T-helper 1 cell treated with Interleukin-12 subunit alpha and Interleukin-12 subunit beta and Interleukin-4 antibody, amounts not matched to agents 30 μg/mL and 1 μg/mL, for 36 hours (primary cell): ENCODE results near the gene HOXA11.
A peak's percentile ranks its signal among the peaks of the same experiment; 100 is the strongest.

Experiments used
- H3K27ac Mint-ChIP-seq: one replicate; pipeline ENCODE4 v1.8.0; 2021; ENCODE audit warnings: mild to moderate bottlenecking, mixed read lengths
- H3K27me3 Mint-ChIP-seq: one replicate; pipeline ENCODE4 v1.8.0; 2021; ENCODE audit warnings: low read depth, mixed read lengths
- H3K36me3 Mint-ChIP-seq: one replicate; pipeline ENCODE4 v1.8.0; 2021; ENCODE audit warnings: low read depth, mixed read lengths
- H3K4me1 Mint-ChIP-seq: one replicate; pipeline ENCODE4 v1.8.0; 2021; ENCODE audit warnings: low read depth, mixed read lengths
- H3K4me3 Mint-ChIP-seq: one replicate; pipeline ENCODE4 v1.8.0; 2021; ENCODE audit warnings: mild to moderate bottlenecking, moderate library complexity, mixed read lengths
- H3K9me3 Mint-ChIP-seq: one replicate; pipeline ENCODE4 v1.8.0; 2021; ENCODE audit warnings: mixed read lengths

The HOXA11 gene

DNA sequence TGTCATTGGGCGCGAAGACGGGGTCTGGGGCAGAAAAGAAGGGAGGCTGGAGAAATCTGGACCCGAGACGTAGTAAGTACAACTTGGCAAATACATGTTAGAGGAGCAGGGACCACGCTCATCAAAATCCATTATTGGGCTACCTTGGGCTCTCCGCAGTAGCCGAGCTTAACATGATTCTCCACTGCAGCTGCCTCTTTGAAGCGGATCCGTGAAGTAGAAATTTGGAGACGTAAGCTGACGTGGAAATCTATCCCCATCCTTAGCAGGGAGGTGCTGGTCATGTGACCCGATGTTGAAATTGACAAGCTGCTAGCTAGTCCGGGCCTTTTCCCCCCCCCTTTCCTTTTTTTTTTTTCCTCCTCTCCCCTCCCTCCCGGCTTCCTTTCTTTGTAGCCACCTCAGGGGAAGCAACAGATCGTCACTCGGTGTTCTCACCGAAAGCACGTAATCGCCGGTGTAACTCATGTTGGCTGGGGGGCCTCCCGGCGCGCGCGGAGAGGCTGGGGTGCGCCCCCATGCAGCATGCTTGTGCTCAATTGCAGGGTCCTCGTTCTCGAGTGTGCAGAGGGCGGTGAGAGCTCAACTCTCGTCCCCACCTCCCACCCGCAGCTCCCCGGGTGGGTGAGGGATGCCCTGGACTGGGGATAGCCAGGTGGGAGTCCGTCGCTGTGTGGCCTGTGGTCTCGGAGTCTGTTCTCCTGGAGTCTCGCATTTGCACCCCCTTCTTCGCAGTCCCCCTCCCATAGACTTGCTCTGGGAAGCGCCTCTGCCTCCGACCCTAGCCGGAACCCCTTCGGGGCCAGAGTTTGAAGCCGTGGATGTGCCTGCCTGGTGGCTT is at the start of gene HOXA11:
Gene HOXA11, minus strand, starts transcription at position 220 of the 841 bp plus-strand sequence. Its CDS starts 88 bp downstream, at position 132.
- Mint-ChIP-seq H3K9me3 (no peaks in the 10 kb centered on the region), H3K4me1 (peaks cover 21% of the 10 kb centered on the region), H3K36me3 (peaks cover 7% of the 10 kb centered on the region), H3K27ac (peak within 1 kb of the TSS; percentile 87), H3K27me3 (peaks cover 88% of the 10 kb centered on the region), H3K4me3 (peak within 1 kb of the TSS; percentile 63)

DNA sequence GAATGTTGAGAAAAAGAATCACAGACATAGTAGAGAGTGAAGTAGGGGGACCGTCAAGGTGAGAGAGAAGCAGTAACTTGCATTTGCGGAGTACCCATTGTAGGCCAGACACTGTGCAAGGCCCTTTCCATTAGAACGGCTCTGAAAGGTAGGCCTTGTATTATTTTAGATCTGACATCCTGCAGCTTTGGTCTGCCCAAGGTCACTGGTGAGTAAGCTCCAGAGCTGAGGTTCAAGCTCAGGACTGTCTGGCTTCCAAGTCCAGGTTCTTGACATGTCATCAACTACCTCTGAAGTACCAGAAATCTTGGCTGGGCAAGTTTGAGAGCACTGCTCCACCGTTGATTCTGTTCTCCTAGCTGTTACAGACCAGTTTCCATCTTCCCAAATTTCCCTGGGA is 44.4 kb upstream of the HOXA11 start:
- H3K27ac Mint-ChIP-seq = no peak overlapping the region
- H3K27me3 Mint-ChIP-seq = peaks cover 53% of the 10 kb centered on the region

DNA sequence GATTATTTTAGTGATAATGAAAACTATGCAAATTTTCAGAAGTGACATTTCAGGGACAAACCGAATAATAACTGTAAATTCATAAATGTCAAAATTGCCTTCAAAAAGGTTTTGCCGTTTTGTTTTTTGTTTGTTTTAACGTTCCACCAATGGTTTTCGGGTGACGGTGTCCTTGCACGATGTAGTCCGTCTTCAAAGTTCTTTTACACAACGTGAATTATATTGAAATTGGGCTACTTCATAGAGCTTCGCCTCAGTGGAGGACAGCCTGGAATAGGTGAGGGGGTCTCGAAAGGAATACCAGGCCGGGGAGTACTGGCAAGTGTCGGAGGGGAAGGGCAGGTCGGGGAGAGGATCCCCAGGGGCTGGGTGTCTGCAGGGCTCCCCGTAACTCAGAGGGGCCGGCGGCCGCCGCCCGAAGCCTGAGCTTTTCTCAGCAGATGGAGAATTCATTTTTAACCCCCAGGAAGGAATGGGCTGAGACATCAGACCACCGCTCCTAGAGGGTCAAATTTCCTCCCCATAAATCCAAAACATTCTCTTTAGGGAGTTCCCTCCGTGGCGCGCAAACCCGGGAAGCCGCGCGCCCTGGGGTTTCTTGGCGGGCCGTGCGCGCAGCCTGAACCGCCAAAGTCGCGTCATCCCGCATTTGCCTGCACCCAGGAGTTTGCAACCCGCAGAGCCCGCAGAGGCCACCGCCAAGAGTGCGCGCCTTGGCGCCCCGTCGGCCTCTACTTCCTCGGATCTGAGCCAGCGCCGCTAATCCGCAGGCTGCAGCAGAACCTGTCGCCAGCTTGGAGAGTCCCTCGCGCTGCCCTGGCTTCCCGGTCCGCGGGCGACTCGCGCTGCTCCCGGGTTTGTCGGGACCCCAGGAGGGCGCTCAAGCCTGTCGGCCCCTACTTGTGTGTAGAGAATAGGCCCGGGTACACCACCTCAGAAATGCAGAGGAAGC is 40.2 kb upstream of the HOXA11 start:
- Mint-ChIP-seq H3K4me3 (no peak overlapping the region), H3K4me1 (peaks cover 2% of the 10 kb centered on the region), H3K36me3 (no peaks in the 10 kb centered on the region), H3K27me3 (peaks cover 80% of the 10 kb centered on the region), H3K9me3 (no peaks in the 10 kb centered on the region), H3K27ac (no peak overlapping the region)

More for the DNA sequence above, 44.4 kb upstream of the HOXA11 start:
- Mint-ChIP-seq H3K36me3 (no peaks in the 10 kb centered on the region), H3K4me3 (no peak overlapping the region), H3K4me1 (no peaks in the 10 kb centered on the region), H3K9me3 (no peaks in the 10 kb centered on the region)

DNA sequence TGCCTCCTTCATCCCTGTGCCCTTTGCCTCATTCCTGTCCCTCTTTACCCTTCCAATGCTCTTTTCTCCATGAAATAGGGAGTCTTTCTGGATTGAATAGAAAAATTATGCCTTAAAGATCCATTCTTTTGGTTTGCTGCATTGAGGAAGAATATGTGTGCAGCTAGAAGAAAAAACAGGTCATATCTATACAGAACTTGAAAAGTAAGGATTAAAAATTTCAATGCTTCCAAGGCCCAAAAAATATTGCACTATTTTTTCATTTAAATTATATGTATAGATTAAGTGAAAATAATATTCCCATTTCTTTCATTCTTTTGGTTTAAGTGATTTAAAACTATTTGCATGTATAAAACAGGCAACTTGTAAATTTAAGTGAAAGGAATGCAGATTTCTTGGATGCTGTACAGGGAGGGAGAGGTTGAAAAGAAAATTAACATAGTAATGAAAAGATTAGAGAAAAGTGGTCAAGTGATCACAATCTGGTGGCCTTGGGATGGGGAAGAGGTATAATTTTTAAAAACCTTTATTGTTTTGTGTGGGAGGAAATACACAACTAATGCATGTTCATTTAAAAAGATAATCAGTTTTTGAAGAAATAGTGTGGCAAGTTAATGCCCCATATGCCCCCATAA is 39.0 kb upstream of the HOXA11 start:
- H3K27ac Mint-ChIP-seq = no peak overlapping the region
- H3K4me3 Mint-ChIP-seq = no peak overlapping the region
- peaks cover 85% of the 10 kb centered on the region for H3K27me3 Mint-ChIP-seq

DNA sequence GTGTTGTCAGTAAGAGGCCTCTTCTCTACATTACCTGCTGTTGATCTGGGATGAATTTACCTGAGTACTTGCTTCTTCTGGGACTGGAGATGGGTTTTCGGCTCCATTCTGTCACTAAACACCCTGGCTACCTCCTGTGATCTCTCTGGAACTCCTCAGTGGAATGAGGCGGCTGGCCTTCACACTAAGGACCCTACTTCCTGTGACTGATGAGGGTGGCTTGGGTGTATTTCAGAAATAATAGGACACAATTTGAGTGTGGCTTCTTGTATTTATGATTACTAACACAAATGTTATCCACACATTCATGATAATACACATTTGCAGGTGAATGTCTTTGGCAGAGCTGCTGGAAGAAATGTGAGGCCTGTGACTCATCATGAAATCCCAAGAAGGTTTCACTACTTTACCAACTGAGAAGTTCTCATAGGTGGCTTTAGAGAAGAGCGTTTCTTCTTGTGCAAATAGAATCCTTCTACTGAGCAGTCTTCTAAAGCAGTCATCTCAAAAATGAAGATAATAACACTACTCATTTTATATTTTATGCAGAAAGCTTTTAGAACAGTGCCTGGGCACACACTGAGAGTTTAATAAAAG is 36.3 kb upstream of the HOXA11 start:
- Mint-ChIP-seq H3K36me3 (no peaks in the 10 kb centered on the region), H3K9me3 (no peaks in the 10 kb centered on the region), H3K27me3 (peaks cover 83% of the 10 kb centered on the region), H3K4me3 (no peak overlapping the region), H3K4me1 (peaks cover 2% of the 10 kb centered on the region), H3K27ac (no peak overlapping the region)

More for the DNA sequence above, 39.0 kb upstream of the HOXA11 start:
- Mint-ChIP-seq H3K4me1 (peaks cover 2% of the 10 kb centered on the region), H3K9me3 (no peaks in the 10 kb centered on the region), H3K36me3 (no peaks in the 10 kb centered on the region)

DNA sequence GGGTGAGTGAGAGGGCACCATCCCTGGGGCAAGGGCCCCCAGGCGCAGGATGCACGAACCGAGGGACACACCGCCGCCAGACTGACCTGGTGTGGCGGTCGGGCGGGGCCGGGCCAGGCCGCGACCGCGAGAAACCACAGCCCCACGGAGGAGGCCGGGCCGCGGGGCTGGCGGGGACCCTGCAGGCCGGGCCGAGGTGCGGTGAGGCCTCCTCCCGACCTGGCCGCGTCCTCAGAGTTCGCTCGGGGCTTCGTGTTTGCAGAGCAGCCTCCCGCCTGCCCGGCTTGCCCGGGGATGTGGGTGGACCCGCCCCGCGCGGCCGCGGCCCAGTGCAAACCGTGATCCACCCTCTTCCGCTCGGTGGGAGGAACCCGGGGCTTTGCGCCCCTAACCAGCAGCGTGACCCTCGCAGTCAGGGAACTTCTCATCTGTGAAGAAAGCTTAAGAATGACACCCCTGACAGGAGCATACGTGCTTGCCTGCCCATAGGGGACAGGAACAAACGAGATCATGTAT is 35.5 kb upstream of the HOXA11 start:
- no peaks in the 10 kb centered on the region for H3K36me3 Mint-ChIP-seq
- H3K27me3 Mint-ChIP-seq = peaks cover 88% of the 10 kb centered on the region
- H3K4me1 Mint-ChIP-seq = peaks cover 2% of the 10 kb centered on the region
- H3K4me3 Mint-ChIP-seq = no peak overlapping the region
- no peak overlapping the region for H3K27ac Mint-ChIP-seq
- no peaks in the 10 kb centered on the region for H3K9me3 Mint-ChIP-seq

DNA sequence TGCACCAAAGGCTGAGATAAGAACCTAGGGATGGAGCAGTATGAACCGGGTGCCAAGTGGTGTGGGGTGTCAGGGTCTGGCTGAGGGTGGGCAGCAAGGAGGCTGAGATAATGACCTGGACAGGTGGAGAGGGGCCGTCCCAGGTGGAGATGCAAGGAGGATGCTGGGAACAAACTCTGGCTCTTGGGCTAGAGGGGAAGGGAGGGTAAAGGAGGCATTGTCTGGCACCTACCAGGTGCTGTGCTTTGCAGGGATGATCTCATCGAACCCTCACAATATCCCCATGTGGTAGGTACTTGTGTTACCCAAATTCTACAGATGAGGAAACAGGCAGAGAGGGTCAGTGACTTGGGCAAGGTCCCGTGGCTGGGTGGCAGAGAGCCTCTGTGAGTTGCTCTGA is 34.8 kb upstream of the HOXA11 start:
- H3K4me3 Mint-ChIP-seq = no peak overlapping the region
- H3K27me3 Mint-ChIP-seq = peaks cover 89% of the 10 kb centered on the region
- H3K9me3 Mint-ChIP-seq = no peaks in the 10 kb centered on the region
- peaks cover 2% of the 10 kb centered on the region for H3K4me1 Mint-ChIP-seq
- H3K36me3 Mint-ChIP-seq = no peaks in the 10 kb centered on the region
- no peak overlapping the region for H3K27ac Mint-ChIP-seq

DNA sequence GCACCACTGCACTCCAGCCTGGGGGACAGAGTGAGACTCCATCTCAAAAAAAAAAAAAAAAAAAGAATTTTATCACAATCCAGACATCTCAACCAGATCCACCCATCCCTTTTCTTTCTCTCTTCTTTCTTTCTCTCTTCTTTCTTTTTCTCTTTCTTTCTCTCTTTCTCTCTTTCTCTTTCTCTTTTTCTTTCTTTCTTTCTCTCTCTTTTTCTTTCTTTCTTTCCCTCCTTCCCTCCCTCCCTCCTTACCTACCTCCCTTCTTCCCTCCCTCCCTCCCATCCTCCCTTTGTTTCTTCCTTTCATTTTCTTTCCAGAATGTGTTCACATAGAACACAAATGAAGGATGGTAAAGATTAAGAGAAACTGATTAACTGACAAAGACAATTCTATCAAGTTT is 32.9 kb upstream of the HOXA11 start:
- no peaks in the 10 kb centered on the region for H3K36me3 Mint-ChIP-seq
- H3K27me3 Mint-ChIP-seq = peaks cover 87% of the 10 kb centered on the region
- peaks cover 2% of the 10 kb centered on the region for H3K4me1 Mint-ChIP-seq
- H3K9me3 Mint-ChIP-seq = no peaks in the 10 kb centered on the region
- no peak overlapping the region for H3K4me3 Mint-ChIP-seq
- H3K27ac Mint-ChIP-seq = no peak overlapping the region

DNA sequence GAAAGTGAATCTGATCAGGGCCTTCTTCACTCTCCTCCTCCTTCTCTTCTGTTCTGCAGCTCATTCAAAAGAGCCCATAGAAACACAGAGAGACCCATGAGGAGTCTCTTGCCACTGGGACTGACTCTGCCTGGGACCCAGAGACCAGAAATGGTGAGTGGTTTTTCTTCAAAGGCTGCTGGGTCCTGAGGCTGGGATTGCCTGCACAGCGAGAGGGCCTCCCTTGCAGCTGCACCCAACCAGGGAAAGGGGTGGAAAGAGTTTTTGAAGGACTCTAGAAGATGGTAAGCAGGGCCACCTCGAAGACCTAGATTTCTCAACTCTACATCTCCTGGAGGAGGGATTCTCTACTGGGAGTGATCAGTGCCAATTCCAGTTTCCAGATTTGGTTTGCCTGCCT is 30.3 kb upstream of the HOXA11 start:
- Mint-ChIP-seq H3K36me3 (no peaks in the 10 kb centered on the region), H3K4me1 (peaks cover 2% of the 10 kb centered on the region), H3K27me3 (peaks cover 89% of the 10 kb centered on the region), H3K9me3 (no peaks in the 10 kb centered on the region), H3K4me3 (no peak overlapping the region), H3K27ac (no peak overlapping the region)

DNA sequence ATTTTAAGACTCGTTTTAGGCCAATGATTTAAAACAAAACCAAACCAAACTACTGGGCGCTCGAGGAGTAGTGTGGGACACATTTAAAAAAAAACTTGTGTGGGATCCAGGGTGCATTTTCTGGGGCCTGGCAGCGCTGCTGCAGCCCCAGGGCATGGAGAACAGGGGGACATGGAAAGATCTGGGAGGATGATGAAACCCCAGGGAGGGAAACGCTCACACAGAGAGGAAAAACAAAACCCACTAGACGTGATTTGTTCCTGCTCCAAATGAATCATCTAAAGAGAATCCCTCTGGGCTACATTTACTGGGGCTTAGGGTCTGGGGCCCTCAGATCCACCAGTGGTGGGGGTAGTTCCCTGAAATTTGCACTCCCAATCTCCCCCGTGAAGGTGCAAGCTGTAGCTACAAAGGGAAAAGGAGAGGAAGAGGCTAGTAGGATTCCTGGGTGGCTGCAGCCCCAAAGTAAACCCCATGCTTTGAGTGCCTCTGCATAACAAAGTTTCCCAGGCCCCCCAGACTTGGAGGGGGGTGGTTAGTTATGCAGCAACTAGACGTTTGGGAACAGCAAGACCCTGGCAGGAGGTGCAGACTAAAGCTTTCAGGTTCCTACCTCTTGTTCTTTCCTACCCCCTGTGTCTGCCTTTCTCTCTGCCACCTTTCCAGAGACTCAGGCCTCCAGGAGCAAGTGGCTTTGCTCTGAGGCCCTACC is 29.4 kb upstream of the HOXA11 start:
- H3K4me3 Mint-ChIP-seq = no peak overlapping the region
- H3K9me3 Mint-ChIP-seq = no peaks in the 10 kb centered on the region
- H3K4me1 Mint-ChIP-seq = peaks cover 6% of the 10 kb centered on the region
- no peak overlapping the region for H3K27ac Mint-ChIP-seq
- no peaks in the 10 kb centered on the region for H3K36me3 Mint-ChIP-seq
- peaks cover 89% of the 10 kb centered on the region for H3K27me3 Mint-ChIP-seq

DNA sequence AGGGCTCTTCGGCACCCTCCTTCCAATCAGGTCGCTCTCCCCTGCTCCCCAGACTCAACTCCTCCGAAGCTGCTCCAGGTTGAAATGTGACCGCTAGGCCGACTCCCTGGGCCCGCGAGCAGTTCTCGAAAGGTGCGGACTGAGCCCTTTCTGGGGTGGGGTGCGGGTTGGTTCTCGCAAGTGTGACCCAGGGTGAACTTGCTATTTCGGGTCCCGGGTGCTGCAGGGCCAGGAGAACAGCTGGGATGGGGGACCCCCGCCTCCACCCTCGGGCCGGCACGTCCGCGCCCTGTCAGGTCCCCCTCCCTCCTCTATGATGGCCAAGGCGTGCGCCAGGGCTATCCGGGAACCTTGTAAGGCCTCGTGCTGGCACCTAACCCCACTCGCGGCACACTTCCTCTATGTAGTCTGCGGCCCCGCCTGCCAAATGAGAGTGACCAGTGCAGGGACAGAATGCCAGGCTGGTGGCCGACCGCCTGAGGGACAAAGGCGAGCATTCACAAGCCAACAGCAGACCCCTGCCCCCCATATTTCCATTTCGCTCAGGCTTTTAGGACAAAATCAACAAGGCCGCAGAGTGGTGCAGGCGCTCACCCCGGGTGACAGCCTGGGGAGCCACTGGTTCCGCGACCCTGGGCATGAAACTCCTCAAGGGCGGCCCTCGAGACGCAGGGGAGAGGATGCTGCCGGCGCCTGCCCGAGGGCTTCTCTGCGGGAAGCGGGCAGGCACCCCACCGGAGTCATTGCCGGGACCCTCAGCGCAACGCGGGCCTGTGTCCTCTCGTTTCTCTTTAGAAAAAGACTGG is 28.6 kb upstream of the HOXA11 start:
- Mint-ChIP-seq H3K27ac (no peak overlapping the region), H3K9me3 (no peaks in the 10 kb centered on the region), H3K36me3 (no peaks in the 10 kb centered on the region), H3K27me3 (peaks cover 89% of the 10 kb centered on the region), H3K4me1 (peaks cover 6% of the 10 kb centered on the region), H3K4me3 (no peak overlapping the region)

DNA sequence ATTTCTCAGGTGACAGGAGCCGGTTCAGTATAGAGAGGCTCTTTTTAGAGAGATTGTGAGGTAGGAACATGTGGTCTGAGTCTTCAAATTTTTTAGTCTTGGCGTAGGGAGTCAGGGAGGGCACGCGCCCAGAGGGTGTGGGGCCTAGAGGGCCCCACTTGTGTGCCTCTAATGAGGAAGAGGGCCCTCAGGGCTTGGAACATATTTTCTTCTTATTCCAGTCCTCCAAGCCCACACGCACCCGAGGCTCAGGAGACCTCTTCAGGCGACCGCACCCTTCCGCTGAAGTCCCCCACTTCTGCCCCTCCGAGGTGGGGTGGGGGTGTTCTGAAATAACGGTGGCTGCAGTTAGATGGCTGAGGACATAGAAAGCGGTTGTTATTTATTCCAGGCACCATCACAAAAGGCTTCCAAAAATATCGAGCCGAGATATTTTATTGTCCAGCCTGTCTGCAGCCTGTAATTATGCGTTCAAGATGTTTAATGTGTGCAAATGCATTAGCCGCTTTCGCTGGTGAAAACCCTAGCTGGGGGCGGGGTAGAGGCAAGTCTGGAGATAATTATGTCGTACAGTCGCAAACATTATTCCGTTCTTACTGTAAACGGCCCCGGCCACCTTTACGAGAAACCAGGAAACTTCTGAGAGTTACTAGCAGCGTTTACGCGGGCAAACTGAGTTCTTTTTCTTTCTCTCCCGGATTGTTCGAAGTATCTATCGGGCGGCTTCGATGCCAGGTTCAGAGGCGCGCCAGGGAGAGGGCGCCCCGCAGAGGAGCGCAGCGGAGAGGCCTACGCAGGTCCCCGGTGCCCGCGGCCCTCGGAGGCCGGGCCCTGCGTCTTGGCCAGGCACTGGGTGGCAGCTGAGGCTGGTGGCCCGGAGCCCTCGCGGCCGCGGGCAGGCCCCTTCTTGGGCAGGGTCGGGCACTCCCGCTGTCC is 27.7 kb upstream of the HOXA11 start:
- Mint-ChIP-seq H3K4me3 (no peak overlapping the region), H3K4me1 (peaks cover 6% of the 10 kb centered on the region), H3K27ac (no peak overlapping the region), H3K36me3 (no peaks in the 10 kb centered on the region), H3K27me3 (peaks cover 92% of the 10 kb centered on the region), H3K9me3 (no peaks in the 10 kb centered on the region)
